GM13977 (cell line): ENCODE measurements around the gene OR8G1.

Experiments
- DNase-seq: peaks from one replicate; pipeline ENCODE4 v3.0.0; 2012; ENCODE audit warnings: low spot score
- in situ Hi-C: fragments of 300-500 bp; cut with MboI; formaldehyde crosslinking; loops from one replicate; pipeline ENCODE4 v1.12.0; 2022; ENCODE audit warnings: low sequenced_read_pairs, low pct_unique_long_range_greater_than_20kb, mixed read lengths, inconsistent platforms; ENCODE audit not compliant: unreplicated experiment
- TF ChIP-seq, protein P1 (sequence below): IDR thresholded peaks from 2 replicates; pipeline ENCODE4 v1.5.1; 2012; ENCODE audit warnings: mild to moderate bottlenecking, control low read depth; ENCODE audit not compliant: insufficient read depth; ENCODE audit errors: extremely low read depth, missing control alignments

OR8G1 gene, protein sequence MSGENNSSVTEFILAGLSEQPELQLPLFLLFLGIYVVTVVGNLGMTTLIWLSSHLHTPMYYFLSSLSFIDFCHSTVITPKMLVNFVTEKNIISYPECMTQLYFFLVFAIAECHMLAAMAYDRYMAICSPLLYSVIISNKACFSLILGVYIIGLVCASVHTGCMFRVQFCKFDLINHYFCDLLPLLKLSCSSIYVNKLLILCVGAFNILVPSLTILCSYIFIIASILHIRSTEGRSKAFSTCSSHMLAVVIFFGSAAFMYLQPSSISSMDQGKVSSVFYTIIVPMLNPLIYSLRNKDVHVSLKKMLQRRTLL

DNA sequence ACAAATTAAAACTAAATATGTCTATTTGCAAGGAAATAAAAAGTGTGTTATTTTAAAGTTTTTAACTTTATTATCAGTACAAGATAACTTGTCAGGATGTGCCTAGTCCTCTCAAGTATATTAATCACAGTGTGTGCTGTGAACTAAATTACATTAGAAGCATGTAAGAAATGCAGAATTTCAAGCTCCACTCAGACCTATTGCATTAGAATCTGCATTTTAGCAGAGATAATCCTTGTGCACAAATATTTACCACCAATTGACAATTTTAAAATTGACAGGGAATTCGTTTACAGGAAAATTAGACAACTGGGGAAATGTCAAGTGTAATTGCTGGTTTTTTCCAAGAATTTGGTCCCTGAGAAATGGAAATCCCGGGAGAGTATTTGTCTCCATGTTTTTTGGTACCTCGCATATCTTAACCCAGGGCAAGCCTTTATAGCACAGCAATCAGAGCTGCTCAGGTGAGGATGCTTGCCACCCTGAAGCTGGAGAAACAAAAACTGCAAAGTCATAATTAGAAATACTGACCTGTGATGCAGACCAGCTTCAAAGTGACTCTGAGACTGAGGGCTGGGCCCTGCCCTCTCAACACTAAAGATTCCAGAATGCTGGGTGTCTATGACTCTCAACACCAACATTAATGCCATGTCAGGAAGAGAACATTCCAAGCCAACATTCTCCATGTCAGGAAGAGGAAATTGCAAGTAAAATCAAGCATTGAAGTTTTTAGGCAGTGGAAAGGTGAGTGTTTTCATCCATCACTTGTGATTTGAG, at the start of gene OR8G1:
OR8G1 (plus strand) TSS at position 475 of the 777 bp plus-strand sequence. CDS start 8,581 bp downstream, outside the sequence.
- in situ Hi-C loops, result no loop called here
- DNase-seq, result no peak
- TF ChIP-seq, protein P1, sequence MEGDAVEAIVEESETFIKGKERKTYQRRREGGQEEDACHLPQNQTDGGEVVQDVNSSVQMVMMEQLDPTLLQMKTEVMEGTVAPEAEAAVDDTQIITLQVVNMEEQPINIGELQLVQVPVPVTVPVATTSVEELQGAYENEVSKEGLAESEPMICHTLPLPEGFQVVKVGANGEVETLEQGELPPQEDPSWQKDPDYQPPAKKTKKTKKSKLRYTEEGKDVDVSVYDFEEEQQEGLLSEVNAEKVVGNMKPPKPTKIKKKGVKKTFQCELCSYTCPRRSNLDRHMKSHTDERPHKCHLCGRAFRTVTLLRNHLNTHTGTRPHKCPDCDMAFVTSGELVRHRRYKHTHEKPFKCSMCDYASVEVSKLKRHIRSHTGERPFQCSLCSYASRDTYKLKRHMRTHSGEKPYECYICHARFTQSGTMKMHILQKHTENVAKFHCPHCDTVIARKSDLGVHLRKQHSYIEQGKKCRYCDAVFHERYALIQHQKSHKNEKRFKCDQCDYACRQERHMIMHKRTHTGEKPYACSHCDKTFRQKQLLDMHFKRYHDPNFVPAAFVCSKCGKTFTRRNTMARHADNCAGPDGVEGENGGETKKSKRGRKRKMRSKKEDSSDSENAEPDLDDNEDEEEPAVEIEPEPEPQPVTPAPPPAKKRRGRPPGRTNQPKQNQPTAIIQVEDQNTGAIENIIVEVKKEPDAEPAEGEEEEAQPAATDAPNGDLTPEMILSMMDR, result no peak

DNA sequence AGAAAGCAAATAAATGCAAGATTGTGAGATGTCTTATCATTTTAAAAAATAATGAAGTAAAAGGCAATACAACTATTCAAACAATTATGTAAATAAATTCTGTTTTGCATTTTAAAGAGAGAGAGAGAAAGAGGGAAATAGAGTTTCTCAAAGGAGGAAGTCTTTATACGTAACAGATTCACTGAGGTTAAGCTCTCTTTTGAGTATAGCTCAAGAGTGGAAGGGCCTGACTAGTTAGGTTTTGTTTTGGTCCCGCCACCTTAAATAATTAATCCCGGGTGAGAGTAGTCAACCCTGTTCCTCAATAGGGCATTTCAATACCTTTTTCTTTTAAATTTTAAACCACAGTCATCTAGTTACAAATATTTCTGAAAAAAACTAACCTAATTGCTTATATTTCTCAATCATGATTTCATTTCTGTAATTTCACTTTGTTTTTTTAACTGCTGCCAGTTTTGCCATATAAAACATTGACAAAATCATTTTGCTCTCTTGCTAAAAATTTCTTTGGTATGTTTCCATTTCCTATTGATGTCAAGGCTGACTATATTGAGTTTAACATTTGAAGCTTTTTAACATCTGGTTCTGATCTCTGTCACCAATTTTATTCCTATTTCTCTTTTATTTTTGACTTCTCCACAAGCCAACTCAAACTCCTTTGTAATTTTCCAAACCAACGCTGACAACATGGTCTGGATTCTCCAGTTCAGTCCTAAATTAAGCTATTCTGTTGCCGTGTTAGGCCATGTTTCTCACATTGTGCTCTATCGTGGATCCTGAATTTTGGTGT, 47.5 kb upstream of the OR8G1 start:
- TF ChIP-seq, protein P1, result no peak
- in situ Hi-C loops, result no loop called here
- no peak for DNase-seq

DNA sequence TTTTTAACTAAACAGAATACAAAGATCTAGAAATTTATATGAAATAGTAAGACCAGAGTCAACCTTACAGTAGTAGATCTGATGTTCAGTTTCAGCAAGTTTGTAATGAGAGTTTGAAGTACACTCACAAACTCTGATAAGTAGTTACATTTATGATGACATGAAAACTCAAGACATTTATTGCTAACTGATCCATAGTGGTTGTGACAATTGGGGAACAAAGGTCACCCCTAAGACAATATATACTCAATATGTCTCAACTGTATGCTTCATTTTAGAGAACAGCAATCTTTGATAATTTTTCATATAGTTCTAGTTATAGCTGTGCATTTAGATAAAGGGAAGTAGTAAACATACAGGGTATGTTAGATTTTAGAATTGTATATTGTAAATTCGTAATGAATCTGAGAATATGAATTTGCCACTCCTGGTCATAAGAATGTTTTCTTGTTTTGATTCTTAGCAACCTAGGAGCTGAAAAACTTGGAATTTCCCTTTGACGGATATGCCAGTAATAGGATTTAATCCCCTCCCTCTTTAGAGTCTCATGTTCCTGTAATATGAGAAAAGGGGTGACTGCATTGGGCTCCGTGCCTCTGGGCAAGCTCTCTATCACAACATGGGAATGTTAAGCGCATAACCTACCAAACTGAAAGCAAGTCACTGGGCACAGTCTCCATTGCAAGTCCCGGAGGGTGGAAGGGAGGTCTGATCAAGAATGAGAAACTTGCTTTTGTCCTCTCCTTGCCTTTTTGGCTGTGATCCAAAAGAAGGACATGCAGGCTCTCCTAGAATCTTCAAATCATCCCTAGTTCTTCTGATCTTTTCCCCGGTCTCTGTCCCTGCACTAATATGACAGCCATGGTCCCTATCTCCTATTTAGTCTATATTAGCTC, 46.4 kb upstream of the OR8G1 start:
- in situ Hi-C loops, result no loop called here
- no peak for DNase-seq

DNA sequence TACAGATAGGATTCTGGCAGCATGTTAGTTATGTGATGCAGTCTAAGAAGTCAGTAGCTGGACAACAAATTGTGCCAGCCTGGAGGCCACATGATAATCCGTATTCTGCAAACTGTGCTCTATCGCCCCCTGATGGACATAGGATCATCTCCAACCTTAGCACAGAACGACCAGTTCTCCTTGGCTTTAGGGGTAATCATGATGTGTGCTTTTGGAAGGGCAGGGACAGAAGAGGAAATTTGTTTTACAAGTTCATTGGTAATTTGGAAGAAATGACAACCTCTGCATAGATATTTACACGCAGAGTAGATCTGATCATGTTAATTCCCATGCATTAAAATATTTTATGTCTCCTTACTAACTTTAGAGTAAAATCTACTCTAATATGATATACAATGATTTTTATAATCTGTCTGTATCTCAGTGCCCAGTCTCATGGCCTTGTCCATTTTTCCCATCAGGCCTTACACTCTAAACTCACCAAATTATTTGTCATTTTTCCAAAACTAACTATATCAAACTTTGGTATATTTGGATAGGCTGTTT, 45.6 kb upstream of the OR8G1 start:
- TF ChIP-seq, protein P1, result peak; percentile 83
- DNase-seq, result peak; percentile 57
- in situ Hi-C loops, result no loop called here

More for the DNA sequence above, 46.4 kb upstream of the OR8G1 start:
- TF ChIP-seq, protein P1, result no peak

DNA sequence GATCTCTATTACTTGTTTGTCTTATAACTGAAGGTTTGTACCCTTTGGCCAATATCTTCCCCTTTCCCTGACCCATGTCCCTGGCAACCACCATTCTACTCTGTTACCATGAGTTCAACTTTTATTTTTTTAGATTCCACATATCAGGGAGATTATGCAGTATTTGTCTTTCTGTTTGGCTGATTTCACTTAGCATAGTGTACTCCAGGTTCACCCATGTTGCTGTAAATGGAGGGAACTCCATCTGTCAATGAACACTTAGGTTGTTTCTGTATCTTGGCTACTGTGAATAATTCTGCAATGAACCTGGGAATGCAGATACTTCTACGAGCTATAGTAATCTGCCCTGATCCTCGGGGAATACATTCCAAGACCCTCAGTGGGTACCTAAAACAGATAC, 42.9 kb upstream of the OR8G1 start:
- DNase-seq, result no peak
- in situ Hi-C loops, result no loop called here
- TF ChIP-seq, protein P1, result no peak
